Measurements from ENCODE around the gene GABRG3. TPM values are rescaled to one million over a fixed set of nuclear protein-coding genes. Genes with fewer than 3 reads are reported as not detected.

Gene GABRG3
- total RNA-seq, 1 donor from 2014 or later: not detected

DNA sequence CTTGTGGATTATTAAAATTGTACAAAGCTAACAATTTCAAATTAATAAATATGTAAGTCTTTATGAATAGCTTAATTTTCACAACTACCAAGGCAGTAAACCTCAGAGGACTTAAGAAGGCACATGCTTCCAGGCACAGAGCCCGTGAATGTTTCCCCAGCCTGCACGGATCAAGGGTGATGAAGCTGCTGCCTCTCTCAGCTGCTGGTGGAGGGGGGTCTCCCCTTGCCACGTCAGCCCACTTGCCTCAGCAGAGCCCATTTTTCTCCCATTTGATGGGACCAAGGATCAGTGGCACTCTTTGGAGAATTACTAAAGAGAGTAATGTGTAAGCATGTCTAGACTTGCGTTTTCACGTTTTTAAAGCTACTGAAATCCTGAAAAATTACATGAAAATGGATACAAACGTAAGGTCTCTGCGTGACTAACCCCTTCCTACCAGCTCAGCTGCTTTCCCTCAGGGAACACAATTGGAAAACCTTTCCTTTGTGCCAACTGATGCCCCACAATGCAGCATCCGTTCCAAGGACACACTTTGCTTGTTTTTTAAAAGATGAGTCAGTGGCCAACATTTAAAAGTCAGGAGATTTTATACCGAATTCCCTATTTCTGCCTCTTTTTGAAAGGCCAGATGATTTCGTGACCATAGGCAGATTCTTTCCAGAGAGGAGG lies 494.1 kb downstream of the GABRG3 start:
- intact Hi-C loops (cut with DNase I): loop anchor here (10.0 kb wide), 1 partner anchor 120 kb away; no protein-coding TSS in a partner anchor
- Histone ChIP-seq H3K4me1 (no peaks in the 10 kb centered on the region), H3K27ac (no peak overlapping the region), H3K36me3 (no peaks in the 10 kb centered on the region), H3K9me3 (no peaks in the 10 kb centered on the region), H3K27me3 (no peaks in the 10 kb centered on the region), H3K4me3 (no peak overlapping the region)
- no peak for TF ChIP-seq POLR2A (IDR thresholded peaks at IDR 0.05)
- TF ChIP-seq POLR2AphosphoS5 (IDR thresholded peaks at IDR 0.05; ENCODE audit: insufficient read depth in 1 of 2, low read depth in 1 of 2): no peak
- TF ChIP-seq, protein P1, sequence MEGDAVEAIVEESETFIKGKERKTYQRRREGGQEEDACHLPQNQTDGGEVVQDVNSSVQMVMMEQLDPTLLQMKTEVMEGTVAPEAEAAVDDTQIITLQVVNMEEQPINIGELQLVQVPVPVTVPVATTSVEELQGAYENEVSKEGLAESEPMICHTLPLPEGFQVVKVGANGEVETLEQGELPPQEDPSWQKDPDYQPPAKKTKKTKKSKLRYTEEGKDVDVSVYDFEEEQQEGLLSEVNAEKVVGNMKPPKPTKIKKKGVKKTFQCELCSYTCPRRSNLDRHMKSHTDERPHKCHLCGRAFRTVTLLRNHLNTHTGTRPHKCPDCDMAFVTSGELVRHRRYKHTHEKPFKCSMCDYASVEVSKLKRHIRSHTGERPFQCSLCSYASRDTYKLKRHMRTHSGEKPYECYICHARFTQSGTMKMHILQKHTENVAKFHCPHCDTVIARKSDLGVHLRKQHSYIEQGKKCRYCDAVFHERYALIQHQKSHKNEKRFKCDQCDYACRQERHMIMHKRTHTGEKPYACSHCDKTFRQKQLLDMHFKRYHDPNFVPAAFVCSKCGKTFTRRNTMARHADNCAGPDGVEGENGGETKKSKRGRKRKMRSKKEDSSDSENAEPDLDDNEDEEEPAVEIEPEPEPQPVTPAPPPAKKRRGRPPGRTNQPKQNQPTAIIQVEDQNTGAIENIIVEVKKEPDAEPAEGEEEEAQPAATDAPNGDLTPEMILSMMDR (IDR thresholded peaks at IDR 0.05): no peak
- DNase-seq (ENCODE audit: extremely low spot score in 2 of 2): no peak

DNA sequence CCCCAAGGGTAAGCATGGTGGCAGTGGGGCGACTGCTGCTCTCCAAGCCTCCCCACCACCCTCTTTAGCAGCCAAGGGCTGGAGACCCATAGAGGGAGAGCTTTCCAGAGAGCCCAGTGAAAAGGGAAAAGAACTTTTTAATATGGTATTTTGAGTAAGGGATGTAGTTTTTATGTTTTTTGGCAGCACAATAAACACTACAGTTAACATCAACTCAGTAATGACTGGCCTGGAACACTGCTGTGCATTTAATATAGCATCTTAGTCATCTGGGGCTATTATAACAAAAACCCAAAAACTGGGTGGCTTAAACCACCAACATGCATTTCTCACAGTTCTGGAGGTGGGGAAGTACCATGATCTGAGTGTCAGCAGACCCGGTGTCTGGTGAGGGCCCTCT lies 495.8 kb downstream of the GABRG3 start:
- Histone ChIP-seq H3K36me3 (no peaks in the 10 kb centered on the region), H3K4me3 (no peak overlapping the region), H3K9me3 (no peaks in the 10 kb centered on the region), H3K4me1 (no peaks in the 10 kb centered on the region), H3K27ac (no peak overlapping the region), H3K27me3 (no peaks in the 10 kb centered on the region)
- no peak for DNase-seq (ENCODE audit: extremely low spot score in 2 of 2)
- intact Hi-C loops (cut with DNase I): loop anchor here (10.0 kb wide), 1 partner anchor 118 kb away; no protein-coding TSS in a partner anchor
- TF ChIP-seq, protein P1 (IDR thresholded peaks at IDR 0.05): no peak
- TF ChIP-seq POLR2AphosphoS5 (IDR thresholded peaks at IDR 0.05; ENCODE audit: insufficient read depth in 1 of 2, low read depth in 1 of 2): no peak
- no peak for TF ChIP-seq POLR2A (IDR thresholded peaks at IDR 0.05)

DNA sequence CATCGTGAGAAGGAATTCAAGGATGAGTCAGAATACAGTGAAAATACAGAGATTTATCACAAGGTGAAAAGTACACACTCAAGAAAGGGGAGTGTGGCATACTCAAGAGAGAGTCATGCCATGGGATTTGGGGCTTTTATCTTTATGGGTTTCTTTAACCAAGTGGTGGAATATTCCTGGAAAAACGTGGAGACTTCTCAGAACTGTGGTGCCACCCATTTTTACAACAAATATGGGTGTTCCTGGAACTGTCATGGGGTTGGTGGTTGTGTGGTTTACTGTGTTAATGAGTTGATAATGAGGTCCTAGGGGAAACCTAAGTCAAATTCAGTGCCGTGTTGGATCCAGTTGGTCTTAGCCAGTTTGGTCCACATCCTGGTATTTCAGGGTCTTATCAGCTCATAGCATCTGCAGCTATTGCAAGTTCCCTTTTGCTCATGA lies 497.2 kb downstream of the GABRG3 start:
- Histone ChIP-seq H3K4me1 (no peaks in the 10 kb centered on the region), H3K27ac (no peak overlapping the region), H3K27me3 (no peaks in the 10 kb centered on the region), H3K9me3 (no peaks in the 10 kb centered on the region), H3K36me3 (no peaks in the 10 kb centered on the region), H3K4me3 (no peak overlapping the region)
- intact Hi-C loops (cut with DNase I): loop anchor here (10.0 kb wide), 1 partner anchor 117 kb away; no protein-coding TSS in a partner anchor
- no peak for DNase-seq (ENCODE audit: extremely low spot score in 2 of 2)
- TF ChIP-seq POLR2A (IDR thresholded peaks at IDR 0.05) (no peak), POLR2AphosphoS5 (IDR thresholded peaks at IDR 0.05; ENCODE audit: insufficient read depth in 1 of 2, low read depth in 1 of 2) (no peak)
- TF ChIP-seq, protein P1 (IDR thresholded peaks at IDR 0.05): no peak

DNA sequence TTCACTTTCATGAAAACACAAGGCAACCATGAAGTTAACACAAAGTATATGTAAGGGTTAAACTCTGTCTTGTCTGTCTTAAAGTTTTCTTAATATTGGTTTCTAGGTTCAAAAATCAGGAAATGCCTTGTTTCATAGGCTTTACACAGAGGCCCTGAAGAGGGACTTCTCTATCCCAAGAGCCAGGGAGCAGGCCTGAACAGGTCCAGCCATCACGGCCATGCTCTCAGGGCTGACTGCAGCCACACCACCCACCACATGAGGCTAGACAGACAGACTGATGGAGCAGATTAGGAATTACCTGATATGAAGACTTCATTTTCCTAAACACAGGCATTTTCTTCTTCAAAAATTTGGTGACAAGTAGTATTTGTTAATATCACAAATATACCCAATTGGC lies 502.9 kb downstream of the GABRG3 start:
- no peak for TF ChIP-seq POLR2A (IDR thresholded peaks at IDR 0.05)
- TF ChIP-seq, protein P1 (IDR thresholded peaks at IDR 0.05): no peak
- no peaks in the 10 kb centered on the region for H3K9me3 ChIP-seq
- DNase-seq (ENCODE audit: extremely low spot score in 2 of 2): no peak
- H3K36me3 ChIP-seq: no peaks in the 10 kb centered on the region
- intact Hi-C loops (cut with DNase I): no loop called here
- no peak overlapping the region for H3K27ac ChIP-seq
- H3K4me1 ChIP-seq: no peaks in the 10 kb centered on the region
- H3K27me3 ChIP-seq: no peaks in the 10 kb centered on the region
- no peak overlapping the region for H3K4me3 ChIP-seq

DNA sequence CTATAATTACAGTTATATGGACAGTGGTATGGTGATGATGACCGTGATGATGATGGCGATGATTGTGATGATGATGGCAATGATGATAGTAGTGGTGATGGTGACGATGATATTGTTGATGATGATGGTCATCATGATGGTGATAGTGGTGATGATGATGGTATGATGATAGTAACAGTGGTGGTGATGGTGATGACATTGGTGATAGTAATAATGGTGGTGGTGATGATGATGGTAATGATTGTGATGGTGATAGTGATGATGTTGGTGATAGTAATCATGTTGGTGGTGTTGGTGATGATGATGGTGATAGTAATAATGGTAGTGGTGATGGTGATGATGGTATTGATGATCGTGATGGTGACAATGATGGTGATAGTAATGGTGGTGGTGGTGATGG lies 504.4 kb downstream of the GABRG3 start:
- Histone ChIP-seq H3K4me1 (no peaks in the 10 kb centered on the region), H3K36me3 (no peaks in the 10 kb centered on the region), H3K9me3 (no peaks in the 10 kb centered on the region), H3K27me3 (no peaks in the 10 kb centered on the region), H3K4me3 (no peak overlapping the region), H3K27ac (no peak overlapping the region)
- intact Hi-C loops (cut with DNase I): no loop called here
- no peak for DNase-seq (ENCODE audit: extremely low spot score in 2 of 2)
- TF ChIP-seq POLR2A (IDR thresholded peaks at IDR 0.05): no peak
- TF ChIP-seq POLR2AphosphoS5 (IDR thresholded peaks at IDR 0.05; ENCODE audit: insufficient read depth in 1 of 2, low read depth in 1 of 2): no peak
- TF ChIP-seq, protein P1 (IDR thresholded peaks at IDR 0.05): no peak

Measured in vagina (tissue), 2 donors.